Neural progenitor cell (in vitro differentiated cells): ENCODE results near the gene TACO1.

Experiments
- EZH2 ChIP-seq: fragments of 200-600 bp; sonication (generic); IDR thresholded peaks from 2 replicates; pipeline ENCODE4 v1.6.1; 2017; ENCODE audit warnings: antibody characterized with exemption, mild to moderate bottlenecking, moderate library complexity
- EZH2phosphoT487 ChIP-seq: fragments of 200-600 bp; sonication (generic); IDR thresholded peaks from 2 replicates; pipeline ENCODE4 v1.6.1; 2017; ENCODE audit warnings: antibody characterized with exemption
- TF ChIP-seq, protein P1 (sequence below): fragments of 200-600 bp; sonication (generic); IDR thresholded peaks from 2 replicates; pipeline ENCODE4 v1.5.1; 2017; ENCODE audit warnings: antibody characterized with exemption, mild to moderate bottlenecking

DNA sequence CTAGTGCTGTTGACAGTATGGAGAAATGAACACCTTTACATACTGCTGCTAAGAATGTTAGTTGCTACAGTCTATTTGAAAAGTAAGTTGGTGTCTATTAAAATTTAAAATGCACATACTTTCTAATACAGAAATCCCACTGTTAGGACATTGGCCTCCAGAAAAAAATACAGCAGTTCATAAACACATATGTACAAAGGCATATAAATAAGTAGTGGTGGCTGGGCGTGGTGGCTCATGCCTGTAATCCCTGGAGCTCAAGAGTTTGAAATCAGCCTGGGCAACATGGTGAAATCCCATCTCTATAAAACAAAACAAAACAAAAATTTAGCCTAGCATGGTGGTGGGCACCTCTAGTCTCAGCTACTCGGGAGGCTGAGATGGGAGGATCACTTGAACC is 37.4 kb upstream of the TACO1 start:
- TF ChIP-seq, protein P1, sequence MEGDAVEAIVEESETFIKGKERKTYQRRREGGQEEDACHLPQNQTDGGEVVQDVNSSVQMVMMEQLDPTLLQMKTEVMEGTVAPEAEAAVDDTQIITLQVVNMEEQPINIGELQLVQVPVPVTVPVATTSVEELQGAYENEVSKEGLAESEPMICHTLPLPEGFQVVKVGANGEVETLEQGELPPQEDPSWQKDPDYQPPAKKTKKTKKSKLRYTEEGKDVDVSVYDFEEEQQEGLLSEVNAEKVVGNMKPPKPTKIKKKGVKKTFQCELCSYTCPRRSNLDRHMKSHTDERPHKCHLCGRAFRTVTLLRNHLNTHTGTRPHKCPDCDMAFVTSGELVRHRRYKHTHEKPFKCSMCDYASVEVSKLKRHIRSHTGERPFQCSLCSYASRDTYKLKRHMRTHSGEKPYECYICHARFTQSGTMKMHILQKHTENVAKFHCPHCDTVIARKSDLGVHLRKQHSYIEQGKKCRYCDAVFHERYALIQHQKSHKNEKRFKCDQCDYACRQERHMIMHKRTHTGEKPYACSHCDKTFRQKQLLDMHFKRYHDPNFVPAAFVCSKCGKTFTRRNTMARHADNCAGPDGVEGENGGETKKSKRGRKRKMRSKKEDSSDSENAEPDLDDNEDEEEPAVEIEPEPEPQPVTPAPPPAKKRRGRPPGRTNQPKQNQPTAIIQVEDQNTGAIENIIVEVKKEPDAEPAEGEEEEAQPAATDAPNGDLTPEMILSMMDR: no peak
- TF ChIP-seq EZH2phosphoT487 (no peak), EZH2 (no peak)
